ENCODE results near the gene MT1F.

MT1F gene

GRCh38 chr16:56626685-56627084, 31.1 kb upstream of the MT1F start:
- H3K4me3 ChIP-seq (ENCODE audit: extremely low read depth, insufficient read depth, low read length, poor library complexity, severe bottlenecking), result no peak overlapping the region
- H3K27ac ChIP-seq (ENCODE audit: low read depth, low read length, severe bottlenecking), result peak overlapping the region; percentile 6
- WGBS, 2 experiments (ENCODE audit: insufficient coverage in 2 of 2), result 58 to 80% methylated on average over 2 to 4 of the region's 7 CpGs

GRCh38 chr16:56628486-56629350, 29.0 kb upstream of the MT1F start:
- H3K4me3 ChIP-seq (ENCODE audit: extremely low read depth, insufficient read depth, low read length, poor library complexity, severe bottlenecking), result no peak overlapping the region
- no peaks in the 10 kb centered on the region for H3K36me3 ChIP-seq (ENCODE audit: control insufficient read depth, insufficient read depth, low read length)
- 71 to 84% methylated on average over 7 of the region's 9 CpGs for WGBS, 2 experiments (ENCODE audit: insufficient coverage in 2 of 2)
- no peak overlapping the region for H3K27ac ChIP-seq (ENCODE audit: low read depth, low read length, severe bottlenecking)
- peaks cover 4% of the 10 kb centered on the region for H3K4me1 ChIP-seq (ENCODE audit: control insufficient read depth, insufficient read depth, low read length, poor library complexity, severe bottlenecking)
- H3K9me3 ChIP-seq (ENCODE audit: control insufficient read depth, low read length), result no peaks in the 10 kb centered on the region

More at GRCh38 chr16:56626685-56627084, 31.1 kb upstream of the MT1F start:
- H3K36me3 ChIP-seq (ENCODE audit: control insufficient read depth, insufficient read depth, low read length), result no peaks in the 10 kb centered on the region
- H3K9me3 ChIP-seq (ENCODE audit: control insufficient read depth, low read length), result no peaks in the 10 kb centered on the region
- no peaks in the 10 kb centered on the region for H3K4me1 ChIP-seq (ENCODE audit: control insufficient read depth, insufficient read depth, low read length, poor library complexity, severe bottlenecking)

GRCh38 chr16:56629531-56629930, 28.2 kb upstream of the MT1F start:
- H3K4me1 ChIP-seq (ENCODE audit: control insufficient read depth, insufficient read depth, low read length, poor library complexity, severe bottlenecking), result peaks cover 4% of the 10 kb centered on the region
- no peak overlapping the region for H3K27ac ChIP-seq (ENCODE audit: low read depth, low read length, severe bottlenecking)
- H3K9me3 ChIP-seq (ENCODE audit: control insufficient read depth, low read length), result no peaks in the 10 kb centered on the region
- no peaks in the 10 kb centered on the region for H3K36me3 ChIP-seq (ENCODE audit: control insufficient read depth, insufficient read depth, low read length)
- 75 to 85% methylated on average over 2 to 3 of the region's 3 CpGs for WGBS, 2 experiments (ENCODE audit: insufficient coverage in 2 of 2)
- no peak overlapping the region for H3K4me3 ChIP-seq (ENCODE audit: extremely low read depth, insufficient read depth, low read length, poor library complexity, severe bottlenecking)

GRCh38 chr16:56630134-56630533, 27.6 kb upstream of the MT1F start:
- 72 to 81% methylated on average over 2 to 3 of the region's 3 CpGs for WGBS, 2 experiments (ENCODE audit: insufficient coverage in 2 of 2)
- peaks cover 9% of the 10 kb centered on the region for H3K4me1 ChIP-seq (ENCODE audit: control insufficient read depth, insufficient read depth, low read length, poor library complexity, severe bottlenecking)
- no peaks in the 10 kb centered on the region for H3K9me3 ChIP-seq (ENCODE audit: control insufficient read depth, low read length)
- no peaks in the 10 kb centered on the region for H3K36me3 ChIP-seq (ENCODE audit: control insufficient read depth, insufficient read depth, low read length)
- H3K4me3 ChIP-seq (ENCODE audit: extremely low read depth, insufficient read depth, low read length, poor library complexity, severe bottlenecking), result no peak overlapping the region
- no peak overlapping the region for H3K27ac ChIP-seq (ENCODE audit: low read depth, low read length, severe bottlenecking)

GRCh38 chr16:56631197-56631596, 26.6 kb upstream of the MT1F start:
- no peaks in the 10 kb centered on the region for H3K9me3 ChIP-seq (ENCODE audit: control insufficient read depth, low read length)
- no peak overlapping the region for H3K4me3 ChIP-seq (ENCODE audit: extremely low read depth, insufficient read depth, low read length, poor library complexity, severe bottlenecking)
- no peaks in the 10 kb centered on the region for H3K36me3 ChIP-seq (ENCODE audit: control insufficient read depth, insufficient read depth, low read length)
- 73 to 78% methylated on average over 9 to 10 of the region's 10 CpGs for WGBS, 2 experiments (ENCODE audit: insufficient coverage in 2 of 2)
- H3K27ac ChIP-seq (ENCODE audit: low read depth, low read length, severe bottlenecking), result no peak overlapping the region
- H3K4me1 ChIP-seq (ENCODE audit: control insufficient read depth, insufficient read depth, low read length, poor library complexity, severe bottlenecking), result peaks cover 11% of the 10 kb centered on the region

GRCh38 chr16:56631832-56632155, 26.0 kb upstream of the MT1F start:
- Histone ChIP-seq H3K36me3 (ENCODE audit: control insufficient read depth, insufficient read depth, low read length) (no peaks in the 10 kb centered on the region), H3K4me3 (ENCODE audit: extremely low read depth, insufficient read depth, low read length, poor library complexity, severe bottlenecking) (peak overlapping the region; percentile 24), H3K4me1 (ENCODE audit: control insufficient read depth, insufficient read depth, low read length, poor library complexity, severe bottlenecking) (peaks cover 11% of the 10 kb centered on the region), H3K9me3 (ENCODE audit: control insufficient read depth, low read length) (no peaks in the 10 kb centered on the region), H3K27ac (ENCODE audit: low read depth, low read length, severe bottlenecking) (no peak overlapping the region)
- 10 to 16% methylated on average over 9 to 12 of the region's 14 CpGs for WGBS, 2 experiments (ENCODE audit: insufficient coverage in 2 of 2)

GRCh38 chr16:56632156-56632847, 25.5 kb upstream of the MT1F start, which contains the start of gene MT1M:
TSS of gene MT1M (plus strand) at chr16:56632659. CDS start at chr16:56632732, 73 bp downstream.
- no peaks in the 10 kb centered on the region for H3K36me3 ChIP-seq (ENCODE audit: control insufficient read depth, insufficient read depth, low read length)
- no peaks in the 10 kb centered on the region for H3K9me3 ChIP-seq (ENCODE audit: control insufficient read depth, low read length)
- no peak within 1 kb of the TSS for H3K27ac ChIP-seq (ENCODE audit: low read depth, low read length, severe bottlenecking)
- WGBS, 2 experiments (ENCODE audit: insufficient coverage in 2 of 2), result 1% methylated on average over 52 to 55 of the region's 61 CpGs
- peaks cover 11% of the 10 kb centered on the region for H3K4me1 ChIP-seq (ENCODE audit: control insufficient read depth, insufficient read depth, low read length, poor library complexity, severe bottlenecking)
- peak within 1 kb of the TSS; percentile 24 for H3K4me3 ChIP-seq (ENCODE audit: extremely low read depth, insufficient read depth, low read length, poor library complexity, severe bottlenecking)

- Histone ChIP-seq H3K36me3 (ENCODE audit: control insufficient read depth, insufficient read depth, low read length) (no peaks in the 10 kb centered on the region), H3K4me1 (ENCODE audit: control insufficient read depth, insufficient read depth, low read length, poor library complexity, severe bottlenecking) (peaks cover 11% of the 10 kb centered on the region), H3K27ac (ENCODE audit: low read depth, low read length, severe bottlenecking) (no peak overlapping the region), H3K9me3 (ENCODE audit: control insufficient read depth, low read length) (no peaks in the 10 kb centered on the region), H3K4me3 (ENCODE audit: extremely low read depth, insufficient read depth, low read length, poor library complexity, severe bottlenecking) (peak overlapping the region; percentile 24)
- 11 to 12% methylated on average over 3 of the region's 6 CpGs for WGBS, 2 experiments (ENCODE audit: insufficient coverage in 2 of 2)
Observed at GRCh38 chr16:56632848-56633365, 24.9 kb upstream of the MT1F start.

- no peak overlapping the region for H3K4me3 ChIP-seq (ENCODE audit: extremely low read depth, insufficient read depth, low read length, poor library complexity, severe bottlenecking)
- WGBS, 2 experiments (ENCODE audit: insufficient coverage in 2 of 2), result 20 to 30% methylated on average over 6 of the region's 7 CpGs
Observed at GRCh38 chr16:56633535-56633934, 24.2 kb upstream of the MT1F start.

GRCh38 chr16:56634715-56635440, 22.9 kb upstream of the MT1F start:
- Histone ChIP-seq H3K9me3 (ENCODE audit: control insufficient read depth, low read length) (no peaks in the 10 kb centered on the region), H3K4me3 (ENCODE audit: extremely low read depth, insufficient read depth, low read length, poor library complexity, severe bottlenecking) (no peak overlapping the region), H3K4me1 (ENCODE audit: control insufficient read depth, insufficient read depth, low read length, poor library complexity, severe bottlenecking) (peaks cover 11% of the 10 kb centered on the region), H3K36me3 (ENCODE audit: control insufficient read depth, insufficient read depth, low read length) (no peaks in the 10 kb centered on the region), H3K27ac (ENCODE audit: low read depth, low read length, severe bottlenecking) (no peak overlapping the region)
- WGBS, 2 experiments (ENCODE audit: insufficient coverage in 2 of 2), result 2% methylated on average over 37 to 41 of the region's 47 CpGs

More at GRCh38 chr16:56633535-56633934, 24.2 kb upstream of the MT1F start:
- Histone ChIP-seq H3K4me1 (ENCODE audit: control insufficient read depth, insufficient read depth, low read length, poor library complexity, severe bottlenecking) (peaks cover 11% of the 10 kb centered on the region), H3K9me3 (ENCODE audit: control insufficient read depth, low read length) (no peaks in the 10 kb centered on the region), H3K36me3 (ENCODE audit: control insufficient read depth, insufficient read depth, low read length) (no peaks in the 10 kb centered on the region), H3K27ac (ENCODE audit: low read depth, low read length, severe bottlenecking) (no peak overlapping the region)
